GM21423 (cell line): ENCODE results near the gene MYDGF.

Source experiments
- ATAC-seq: cut with Tn5 transposase; IDR thresholded peaks from one replicate; pipeline ENCODE4 v1.9.1; 2021; ENCODE audit warnings: mild to moderate bottlenecking, moderate library complexity; ENCODE audit not compliant: unreplicated experiment

Gene MYDGF

DNA sequence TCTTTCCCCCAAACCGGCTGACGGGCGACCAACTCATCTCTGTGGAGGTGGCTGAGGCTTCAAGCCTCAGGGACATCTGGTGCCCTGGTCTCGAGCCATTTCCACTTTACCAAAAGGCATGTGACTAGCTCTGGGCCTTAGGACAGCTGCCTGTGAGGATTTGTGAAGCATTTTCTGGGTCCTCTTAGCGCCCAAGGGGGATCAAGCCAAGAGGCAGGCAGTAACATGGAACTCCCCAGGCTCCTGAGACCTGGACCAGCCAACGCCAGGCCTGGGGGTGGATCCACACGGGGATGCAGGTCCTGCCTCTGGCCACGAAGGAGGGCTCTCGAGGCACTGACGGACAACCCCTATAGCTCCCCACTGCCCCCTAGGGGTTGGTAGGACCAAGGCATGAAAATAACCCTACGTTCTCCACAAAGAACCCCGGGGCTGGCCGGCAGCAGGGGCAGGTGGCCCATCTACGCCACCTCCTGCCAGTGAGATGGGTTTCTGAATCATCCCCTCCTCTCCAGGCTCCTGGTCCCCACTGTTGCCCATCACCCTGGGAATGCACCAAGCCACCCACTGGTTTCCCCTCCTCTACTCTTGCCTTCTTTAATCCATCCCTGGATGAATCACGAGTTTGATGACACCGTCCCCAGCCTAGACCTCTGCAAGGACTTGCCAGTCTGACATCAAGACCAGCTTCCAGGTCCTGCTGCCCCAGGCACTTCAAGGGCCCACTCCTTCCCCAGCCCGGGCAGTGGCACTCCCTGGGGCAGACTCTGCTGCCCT is 7.0 kb upstream of the MYDGF start:
- ATAC-seq = no peak

DNA sequence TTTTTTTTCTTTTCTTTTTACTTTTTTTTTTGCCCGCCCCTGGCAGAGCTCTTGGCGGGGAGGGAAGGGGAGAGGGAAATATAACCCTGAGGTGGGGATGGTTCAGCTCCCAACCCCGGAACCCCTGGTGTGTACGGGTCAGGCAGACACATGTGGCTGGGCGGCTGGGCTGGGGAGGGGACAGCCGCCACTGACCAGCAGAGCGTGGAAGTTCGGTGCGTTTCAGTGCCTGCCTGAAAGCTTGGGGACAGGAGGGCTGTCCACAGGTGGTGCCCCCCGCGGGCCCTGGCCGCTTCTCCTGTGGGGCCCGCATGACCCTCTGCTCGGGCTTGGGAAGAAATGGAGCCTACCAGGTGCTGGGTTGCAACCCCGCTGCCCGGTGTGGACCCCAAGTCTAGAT is 5.2 kb upstream of the MYDGF start:
- ATAC-seq = no peak

DNA sequence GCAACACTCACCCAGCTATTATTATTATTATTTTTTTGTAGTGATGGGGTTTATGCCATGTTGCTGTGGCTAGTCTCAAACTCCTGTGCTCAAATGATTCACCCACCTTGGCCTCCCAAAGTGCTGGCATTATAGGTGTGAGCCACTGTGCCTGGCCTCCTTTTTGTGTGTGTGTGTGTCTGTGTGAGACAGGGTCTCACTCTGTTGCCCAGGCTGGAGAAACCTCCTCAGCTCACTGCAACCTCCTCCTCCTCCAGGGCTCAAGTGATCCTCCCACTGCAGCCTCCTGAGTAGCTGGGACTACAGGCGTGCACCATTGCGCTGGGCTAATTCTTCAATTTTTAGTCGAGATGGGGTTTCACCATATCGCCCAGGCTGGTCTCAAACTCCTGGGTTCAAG is 3.6 kb upstream of the MYDGF start:
- ATAC-seq = no peak

DNA sequence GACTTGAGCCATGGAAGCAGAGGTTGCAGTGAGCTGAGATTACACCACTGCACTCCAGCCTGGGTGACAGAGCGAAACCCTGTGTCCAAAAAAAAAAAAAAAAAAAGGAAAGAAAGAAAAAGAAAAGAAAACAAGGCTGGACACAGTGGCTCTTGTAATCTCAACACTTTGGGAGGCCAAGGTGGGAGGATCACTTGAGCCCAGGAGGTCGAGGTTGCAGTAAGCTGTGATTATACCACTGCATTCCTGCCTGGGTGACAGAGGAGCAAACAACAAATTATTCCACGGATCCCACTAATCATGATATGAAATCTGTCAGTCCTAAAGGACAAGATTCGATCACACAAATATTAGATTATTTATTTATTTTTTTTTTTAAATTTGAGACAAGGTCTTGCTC is 3.1 kb upstream of the MYDGF start:
- no peak for ATAC-seq

DNA sequence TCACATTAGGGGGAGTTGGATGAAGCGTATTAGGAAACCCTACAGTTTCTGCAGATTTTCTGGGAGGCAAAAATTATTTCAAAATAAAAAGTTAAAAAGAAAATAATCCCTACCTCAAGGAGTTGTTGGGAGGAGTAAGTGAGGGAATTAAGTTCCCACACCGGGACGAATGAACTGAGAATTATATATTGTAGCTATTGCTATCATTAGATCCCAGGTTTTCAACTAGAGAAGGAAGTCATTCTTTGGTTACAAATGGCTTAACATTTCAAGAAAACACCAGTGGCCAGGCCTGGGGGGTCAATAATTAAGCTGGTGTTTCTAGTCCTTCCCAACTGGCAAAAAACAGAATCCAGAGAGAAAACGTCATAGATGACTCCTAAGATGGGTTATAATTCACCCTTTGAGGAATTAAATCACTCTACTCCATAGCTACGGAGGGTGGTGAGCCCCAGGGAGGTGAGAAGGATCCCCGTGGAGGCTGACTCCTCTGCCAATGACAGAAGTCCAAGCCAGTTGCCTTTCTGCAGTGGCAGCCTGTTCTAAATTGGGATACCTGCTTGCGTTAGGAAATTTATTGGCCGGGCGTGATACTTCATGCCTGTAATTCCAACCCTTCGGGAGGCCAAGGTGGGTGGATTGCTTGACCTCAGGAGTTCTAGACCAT is 1.2 kb upstream of the MYDGF start:
- no peak for ATAC-seq

DNA sequence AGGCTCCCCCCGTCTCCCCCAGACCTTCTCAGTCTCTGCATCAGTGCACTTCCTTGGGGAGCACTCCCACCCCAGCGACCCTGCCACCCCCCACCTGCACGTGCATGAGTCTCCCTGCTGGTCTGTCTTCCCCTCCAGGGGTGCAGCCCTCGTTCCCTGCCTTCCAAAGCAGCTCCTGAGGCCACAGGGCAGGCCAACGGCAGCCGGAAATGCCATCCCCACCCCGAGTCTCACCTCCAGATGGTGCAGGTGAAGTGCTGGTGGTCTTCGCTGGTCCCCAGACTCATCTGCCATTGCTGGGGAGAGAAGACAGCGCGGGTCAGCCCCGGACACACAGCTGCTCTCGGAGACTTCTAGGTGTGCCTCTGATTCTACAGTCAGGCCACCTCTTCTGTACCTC is 5.5 kb downstream of the MYDGF start:
- no peak for ATAC-seq

DNA sequence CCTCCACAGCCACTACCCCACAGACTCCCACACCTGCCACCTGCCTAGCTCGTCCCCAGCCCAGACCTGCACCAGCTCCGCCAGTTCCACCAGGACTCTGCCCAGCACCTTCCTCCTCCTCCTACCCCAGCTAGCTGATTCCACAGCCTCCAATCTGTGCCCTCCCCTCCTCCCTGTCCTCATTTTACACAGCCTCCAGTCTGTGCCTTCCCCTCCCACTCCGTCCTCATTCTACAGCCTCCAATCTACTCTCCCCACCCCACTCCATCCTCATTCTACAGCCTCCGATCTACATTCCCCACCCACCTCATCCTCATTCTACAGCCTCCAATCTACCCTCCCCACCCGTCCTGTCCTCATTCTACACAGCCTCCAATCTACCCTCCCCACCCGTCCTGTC is 7.3 kb downstream of the MYDGF start:
- ATAC-seq = no peak

DNA sequence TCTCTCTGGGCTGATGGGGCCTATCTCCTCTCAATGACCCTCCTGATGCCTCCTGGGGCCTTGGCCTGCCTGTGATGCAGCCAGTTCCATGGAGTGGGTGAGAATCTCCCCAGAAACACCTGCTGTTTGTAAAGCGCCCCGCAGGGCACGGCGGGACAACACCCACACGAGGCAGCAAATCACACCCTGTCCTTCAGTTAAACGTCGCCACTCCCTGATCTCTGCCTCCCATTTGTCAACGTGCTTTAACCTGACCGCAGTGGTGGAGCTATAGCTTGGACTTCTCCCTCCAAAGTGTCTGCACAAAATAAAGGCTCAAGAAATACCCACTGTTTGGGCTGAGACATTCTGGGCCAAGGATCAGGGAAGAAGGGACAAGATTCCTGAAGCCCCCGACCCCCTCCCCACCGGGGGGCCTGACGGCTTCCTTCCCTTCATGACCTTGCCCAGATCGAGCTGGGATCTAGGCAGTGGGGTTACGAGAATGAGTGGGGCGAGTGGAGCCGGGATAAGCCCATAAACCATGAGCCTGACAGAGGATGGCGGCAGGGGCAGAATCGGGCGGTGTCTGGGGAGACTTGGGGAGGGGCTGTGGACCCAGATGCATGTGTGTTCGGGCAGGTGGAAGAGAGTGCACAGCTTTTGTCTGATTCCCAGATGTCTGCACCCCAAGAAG is 8.0 kb downstream of the MYDGF start:
- ATAC-seq = no peak

DNA sequence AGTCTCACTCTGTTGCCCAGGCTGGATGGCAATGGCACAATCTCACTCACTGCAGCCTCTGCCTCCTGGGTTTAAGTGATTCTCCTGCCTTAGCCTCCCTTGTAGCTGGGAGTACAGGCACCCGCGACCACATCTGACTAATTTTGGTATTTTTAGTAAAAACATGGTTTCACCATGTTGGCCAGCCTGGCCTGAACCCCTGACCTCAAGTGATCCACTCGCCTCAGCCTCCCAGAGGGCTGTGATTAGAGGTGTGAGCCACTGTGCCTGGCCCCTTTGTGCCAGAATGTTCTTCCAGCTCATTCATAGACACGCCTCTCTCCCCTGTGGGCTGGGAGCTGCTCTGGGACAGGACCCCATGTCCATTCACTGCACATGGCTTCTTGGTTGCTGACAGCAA is 9.1 kb downstream of the MYDGF start:
- ATAC-seq = no peak

DNA sequence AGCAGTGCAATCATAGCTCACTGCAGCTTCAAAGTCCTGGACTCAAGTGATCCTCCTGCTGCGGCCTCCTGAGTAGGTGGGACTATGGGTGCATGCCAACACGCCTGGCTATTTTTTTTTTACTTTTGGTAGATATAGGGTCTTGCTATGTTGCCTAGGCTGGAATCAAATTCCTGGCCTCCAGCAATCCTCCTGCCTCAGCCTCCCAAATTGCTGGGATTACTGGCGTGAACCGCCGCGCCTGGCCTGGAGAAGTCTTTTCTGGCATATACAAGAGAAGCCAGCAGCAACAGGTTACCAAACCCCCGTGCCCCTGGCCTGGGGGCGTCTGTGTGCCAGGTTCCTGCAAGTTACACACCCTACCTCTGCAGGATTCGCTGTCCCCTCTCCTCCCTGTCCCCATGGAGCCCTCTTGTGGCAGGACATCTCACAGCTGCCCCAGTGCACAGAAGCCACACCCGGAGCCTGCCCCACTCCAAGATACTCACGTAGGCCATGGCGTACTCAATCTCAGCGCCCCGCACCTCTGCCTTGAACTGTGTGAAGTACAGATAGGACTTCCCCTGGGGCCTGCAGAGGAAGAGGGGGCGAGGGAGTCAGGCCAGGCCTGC is 9.9 kb downstream of the MYDGF start:
- no peak for ATAC-seq

DNA sequence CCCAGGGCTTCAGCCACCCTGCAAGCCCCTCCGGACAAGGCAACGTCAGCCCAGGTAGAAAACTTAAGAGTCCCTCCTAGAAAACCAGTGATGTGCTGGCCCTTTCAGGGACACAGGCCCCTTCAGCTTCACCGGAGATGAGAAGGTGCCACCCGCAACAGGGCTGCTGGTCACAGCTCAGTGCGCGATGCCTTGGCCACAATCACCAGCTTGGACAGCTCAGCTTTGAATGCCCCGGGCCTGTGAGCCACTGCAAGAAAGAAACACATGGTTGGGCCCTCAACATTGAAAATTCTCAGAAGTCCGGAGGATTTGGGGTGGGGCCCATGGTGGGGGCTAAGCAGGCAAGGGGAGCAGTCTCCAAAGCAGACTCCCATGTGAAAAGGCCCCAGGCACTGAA is 12.3 kb downstream of the MYDGF start:
- no peak for ATAC-seq

DNA sequence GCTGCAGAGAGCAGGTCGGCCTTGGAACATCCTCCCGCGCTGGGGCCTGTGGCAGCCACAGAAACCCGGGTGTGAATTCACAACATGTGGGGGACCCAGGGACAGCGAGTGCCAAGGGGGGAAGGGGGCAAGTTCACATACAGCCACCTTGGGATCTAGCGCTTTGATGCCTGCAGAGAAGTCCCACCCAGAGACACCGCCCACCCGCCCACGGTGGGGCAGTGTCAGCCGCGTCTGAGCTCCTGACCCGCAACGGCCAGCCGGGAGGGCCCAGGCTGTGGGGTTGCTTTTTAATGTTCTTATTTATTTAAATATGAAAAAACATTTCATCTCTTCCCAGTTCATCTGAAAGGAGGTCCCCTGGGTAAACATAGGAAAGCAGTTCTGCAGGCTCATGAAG is 12.9 kb downstream of the MYDGF start:
- ATAC-seq = no peak

DNA sequence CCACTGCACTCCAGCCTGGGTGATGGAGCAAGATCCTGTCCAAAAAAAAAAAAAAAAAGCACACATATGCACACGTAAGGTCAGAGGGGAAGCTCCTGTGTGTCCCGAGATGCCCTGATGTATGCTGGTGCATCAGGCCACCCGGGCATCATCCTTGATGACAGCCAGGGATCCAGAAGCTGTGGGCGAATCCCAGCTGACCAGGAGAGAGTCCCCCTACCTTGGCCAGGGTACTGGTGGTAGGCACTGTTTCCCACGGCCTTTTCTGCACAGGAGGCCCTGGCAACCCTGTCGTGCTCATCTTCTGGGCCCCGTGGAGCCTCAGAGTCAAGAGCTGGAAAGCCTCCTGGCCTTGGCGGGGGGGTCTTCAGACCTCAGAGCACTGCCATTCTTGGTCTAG is 14.0 kb downstream of the MYDGF start:
- ATAC-seq = no peak

DNA sequence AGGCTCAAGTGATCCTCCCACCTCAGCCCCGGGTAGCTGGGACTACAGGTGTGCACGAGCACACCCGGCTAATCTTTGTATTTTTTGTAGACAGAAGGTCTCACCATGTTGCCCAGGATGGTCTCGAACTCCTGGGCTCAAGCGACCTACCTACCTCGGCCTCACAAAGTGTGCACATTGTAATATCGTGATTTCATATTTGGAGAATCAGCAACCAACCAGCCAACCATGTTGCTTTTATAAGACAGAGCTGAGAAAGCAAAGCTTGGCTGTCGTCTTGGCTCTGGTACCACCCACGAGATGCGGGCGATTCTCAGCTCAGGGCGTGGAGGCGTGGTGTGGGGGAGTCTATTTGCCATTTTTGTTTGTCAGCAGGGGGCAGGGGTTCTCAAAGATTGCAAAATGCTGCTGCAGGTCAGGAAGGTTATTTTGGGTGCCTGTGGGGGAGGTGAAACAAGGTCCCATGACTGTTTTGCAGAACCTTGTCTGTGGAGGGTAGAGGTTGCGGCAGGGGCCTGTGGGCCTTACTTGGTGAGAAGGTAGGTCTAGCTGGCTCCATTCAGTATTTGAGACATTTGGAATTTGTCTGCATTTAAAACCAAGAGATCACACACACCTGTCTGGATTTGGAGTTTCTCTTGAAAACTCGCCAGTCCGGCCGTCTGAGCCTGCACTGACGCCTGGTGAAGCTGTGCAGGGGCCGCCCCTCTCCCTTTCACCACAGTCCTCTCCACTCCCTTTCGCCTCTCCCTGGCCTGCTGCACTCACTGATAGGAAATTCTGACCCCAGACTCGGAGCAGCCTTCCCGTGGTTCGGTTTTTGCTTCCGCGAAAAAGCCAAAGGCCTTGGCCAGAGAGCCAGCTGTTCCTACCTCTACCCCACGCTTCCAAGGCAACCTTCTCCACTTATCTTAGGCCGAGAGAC is 15.4 kb downstream of the MYDGF start:
- no peak for ATAC-seq

DNA sequence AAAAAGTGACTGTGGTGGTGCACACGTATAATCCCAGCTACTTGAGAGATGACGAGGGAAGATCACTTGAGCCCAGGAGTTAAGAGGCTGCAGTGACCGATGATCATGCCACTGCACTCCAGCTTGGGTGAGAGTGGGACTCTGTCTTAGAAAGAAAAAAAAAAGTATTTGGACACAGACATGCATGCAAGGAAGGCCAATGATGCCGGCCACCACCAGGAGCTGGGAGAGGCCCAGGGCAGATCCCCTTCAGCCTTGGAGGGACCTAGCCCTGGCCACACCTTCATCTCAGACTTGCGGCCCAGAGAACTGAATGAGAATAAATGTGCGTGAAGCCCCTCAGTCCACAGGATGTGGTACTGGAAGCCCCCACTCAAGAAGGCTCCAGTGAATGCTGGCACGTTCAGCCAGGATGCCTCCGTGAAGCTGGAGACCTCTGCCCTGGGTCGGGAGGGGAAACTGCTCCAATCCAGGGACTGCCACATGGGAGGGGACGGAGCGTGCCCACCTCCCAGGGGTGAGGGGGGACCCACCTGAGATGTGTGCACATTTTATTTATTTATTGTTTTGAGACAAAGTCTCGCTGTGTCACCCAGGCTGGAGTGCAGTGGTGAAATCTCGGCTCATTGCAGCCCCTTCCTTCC is 16.2 kb downstream of the MYDGF start:
- no peak for ATAC-seq

DNA sequence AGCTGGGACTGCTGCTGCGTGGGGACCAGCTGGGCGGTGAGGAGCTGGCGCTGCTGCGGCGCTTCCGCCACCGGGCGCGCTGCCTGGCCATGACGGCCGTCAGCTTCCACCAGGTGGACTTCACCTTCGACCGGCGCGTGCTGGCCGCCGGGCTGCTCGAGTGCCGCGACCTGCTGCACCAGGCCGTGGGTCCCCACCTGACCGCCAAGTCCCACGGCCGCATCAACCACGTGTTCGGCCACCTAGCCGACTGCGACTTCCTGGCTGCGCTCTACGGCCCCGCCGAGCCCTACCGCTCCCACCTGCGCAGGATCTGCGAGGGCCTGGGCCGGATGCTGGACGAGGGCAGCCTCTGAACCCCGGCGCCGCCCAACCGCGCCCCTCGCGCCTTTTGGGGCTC is 18.1 kb downstream of the MYDGF start:
- no peak for ATAC-seq

DNA sequence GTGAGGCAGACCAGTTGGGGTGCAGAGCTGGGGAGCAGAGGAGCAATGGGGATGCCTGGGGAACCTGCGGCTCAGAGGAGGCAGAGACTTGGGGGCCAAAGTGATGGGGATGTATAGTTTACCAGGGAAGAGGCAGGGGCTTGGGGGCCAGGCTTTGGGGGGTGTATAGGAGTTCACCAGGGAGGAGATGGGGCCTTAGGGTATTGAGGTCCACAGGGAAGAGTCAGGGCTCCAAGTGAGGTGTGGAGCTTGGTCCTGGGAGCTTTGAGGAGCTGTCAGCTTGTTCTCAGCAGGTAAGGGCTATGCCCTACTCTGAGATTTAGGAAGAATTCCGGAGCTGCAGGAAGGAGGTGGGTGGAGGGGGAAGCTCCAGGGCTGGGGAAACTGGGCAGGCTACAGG is 20.0 kb downstream of the MYDGF start:
- ATAC-seq = no peak

DNA sequence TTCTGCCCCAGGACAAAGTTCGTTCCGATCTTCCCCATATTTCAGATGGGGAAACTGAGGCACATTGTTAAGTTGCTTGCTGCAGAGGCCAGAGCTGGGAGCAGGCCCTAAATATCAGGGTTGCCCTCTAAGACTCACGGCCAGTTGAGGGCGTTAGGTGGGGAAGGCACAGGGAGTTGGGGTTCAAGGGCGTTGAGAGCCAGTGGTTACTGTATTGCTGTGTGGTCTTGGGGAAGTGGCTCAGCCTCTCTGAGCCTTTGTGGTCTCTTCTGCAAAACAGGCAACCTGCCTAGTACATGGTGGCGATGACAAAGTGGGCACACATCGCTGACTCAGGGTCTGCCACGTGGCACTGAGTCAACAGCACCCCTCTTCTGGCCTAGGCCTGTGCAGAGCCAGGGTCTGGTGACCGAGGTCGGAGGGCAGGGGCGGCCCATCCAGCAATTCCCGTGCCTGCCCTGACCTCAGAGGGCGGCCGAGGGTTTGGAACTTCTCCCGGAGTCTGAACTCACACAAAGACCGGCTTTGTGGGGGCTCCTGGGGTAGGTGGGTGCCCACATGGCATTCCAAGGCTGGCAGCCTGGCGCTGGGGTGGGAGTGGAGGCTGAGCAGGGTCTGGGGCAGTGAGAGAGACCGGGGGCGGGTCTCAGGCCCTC is 20.6 kb downstream of the MYDGF start:
- no peak for ATAC-seq
